ENCODE data around the gene PLXNA4.

GRCh38 chr7:132622081-132622480 lies 45.8 kb upstream of the PLXNA4 start:
- TF ChIP-seq, protein P1, sequence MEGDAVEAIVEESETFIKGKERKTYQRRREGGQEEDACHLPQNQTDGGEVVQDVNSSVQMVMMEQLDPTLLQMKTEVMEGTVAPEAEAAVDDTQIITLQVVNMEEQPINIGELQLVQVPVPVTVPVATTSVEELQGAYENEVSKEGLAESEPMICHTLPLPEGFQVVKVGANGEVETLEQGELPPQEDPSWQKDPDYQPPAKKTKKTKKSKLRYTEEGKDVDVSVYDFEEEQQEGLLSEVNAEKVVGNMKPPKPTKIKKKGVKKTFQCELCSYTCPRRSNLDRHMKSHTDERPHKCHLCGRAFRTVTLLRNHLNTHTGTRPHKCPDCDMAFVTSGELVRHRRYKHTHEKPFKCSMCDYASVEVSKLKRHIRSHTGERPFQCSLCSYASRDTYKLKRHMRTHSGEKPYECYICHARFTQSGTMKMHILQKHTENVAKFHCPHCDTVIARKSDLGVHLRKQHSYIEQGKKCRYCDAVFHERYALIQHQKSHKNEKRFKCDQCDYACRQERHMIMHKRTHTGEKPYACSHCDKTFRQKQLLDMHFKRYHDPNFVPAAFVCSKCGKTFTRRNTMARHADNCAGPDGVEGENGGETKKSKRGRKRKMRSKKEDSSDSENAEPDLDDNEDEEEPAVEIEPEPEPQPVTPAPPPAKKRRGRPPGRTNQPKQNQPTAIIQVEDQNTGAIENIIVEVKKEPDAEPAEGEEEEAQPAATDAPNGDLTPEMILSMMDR (IDR thresholded peaks at IDR 0.05) = no peak
- TF ChIP-seq REST (IDR thresholded peaks at IDR 0.05; ENCODE audit: insufficient read depth in 1 of 2, low read depth in 2 of 2, low read length in 1 of 2) = no peak

Data from Panc1 (cell line).